Right lobe of liver (tissue), 6 donors: Measurements from ENCODE around the gene TMEM154. TPM values are rescaled to one million over a fixed set of nuclear protein-coding genes. Genes with fewer than 3 reads are reported as not detected.

ENCODE experiments used
- ATAC-seq, 4 donors: fragments of 200-7000 bp; cut with Tn5 transposase; one replicate each; pipeline ENCODE4 v1.9.1; 2020; ENCODE audit warnings: mild to moderate bottlenecking in 4 of 4, moderate library complexity in 4 of 4
- DNase-seq, 3 donors: peaks; one replicate each; pipeline ENCODE4 v3.0.0-alpha.2; 2020
- H3K27ac ChIP-seq, 3 donors: fragments of 200-600 bp; one replicate each; pipeline ENCODE4 v1.8.0; 2022
- H3K27me3 ChIP-seq, 2 donors: fragments of 200-600 bp; one replicate each; pipeline ENCODE4 v1.8.0; 2022
- H3K36me3 ChIP-seq, 4 donors: fragments of 200-600 bp; sonication (generic) in 1 of 4; one replicate each; pipeline versions ENCODE4 v1.5.1 to v1.8.0; 2017 to 2022; ENCODE audit warnings: control low read depth in 1 of 4
- H3K4me1 ChIP-seq, 4 donors: fragments of 200-600 bp; sonication (generic) in 1 of 4; one replicate each; pipeline versions ENCODE4 v1.5.1 to v1.8.0; 2017 to 2022; ENCODE audit warnings: control low read depth in 1 of 4
- H3K4me3 ChIP-seq, 3 donors: fragments of 200-600 bp; one replicate each; pipeline ENCODE4 v1.8.0; 2022
- H3K9me3 ChIP-seq, 4 donors: fragments of 200-600 bp; sonication (generic) in 1 of 4; one replicate each; pipeline versions ENCODE4 v1.5.1 to v1.8.0; 2017 to 2022; ENCODE audit warnings: control low read depth in 1 of 4
- CTCF ChIP-seq, 4 donors: fragments of 200-600 bp in 3 of 4; fragments of 450-650 bp in 1 of 4; IDR thresholded peaks; one replicate each; pipeline versions ENCODE4 v1.5.1 to v1.8.0; 2016 to 2022; ENCODE audit warnings: antibody characterized with exemption in 4 of 4, mild to moderate bottlenecking in 2 of 4
- POLR2A ChIP-seq: fragments of 450-650 bp; IDR thresholded peaks from one replicate; pipeline ENCODE4 v1.6.1; 2017; ENCODE audit warnings: antibody characterized with exemption, mild to moderate bottlenecking
- WGBS: methylation state at CpG from one replicate; pipeline ENCODE4 v1.1.6; 2018; ENCODE audit warnings: low coverage, low lambda C conversion rate; ENCODE audit not compliant: insufficient coverage; ENCODE audit errors: missing lambda C conversion rate; 5-methylcytosine and 5-hydroxymethylcytosine counted together
- intact Hi-C, 2 donors: fragments of 100-400 bp; cut with DNase I; formaldehyde crosslinking; loops; one replicate each; pipeline versions ENCODE4 v1.11.2 to v1.14.1; 2022
- total RNA-seq, 6 experiments: library from RNA; depleted of rRNA in 2 of 6; stranded (reverse); fragments of >200 nt in 2 of 6; fragmentation: NEBNext Ultra II Directional in 3 of 6; extraction: Animal tissue kit (Norgen Biotek cat#: 25700) in 3 of 6; gene quantifications; one replicate each; pipeline versions ENCODE4 v1.1.0 to v1.2.4, GENCODE V29; 2016 to 2023
- donor health status: DM: no; HTN: yes; CAD: no.
- donor health status: DM: no; HTN: no; CAD: no.
- donor health status: DM: no; HTN: no; CAD: no.
- donor health status: DM: no; HTN: yes; CAD: no.
- donor health status: DM: no; HTN: yes; CAD: no.

The TMEM154 gene
- total RNA-seq, 6 experiments from 2014 or later = 0.64 to 6.7 (median 2.9) TPM

GRCh38 chr4:152661649-152662048, 18.1 kb downstream of the TMEM154 start:
- intact Hi-C loops = no loop called here
- no peaks in the 10 kb centered on the region for H3K36me3 ChIP-seq
- TF ChIP-seq POLR2A (no peak), CTCF (IDR thresholded peaks at IDR 0.05) (no peak)
- no peak for DNase-seq
- no peak for ATAC-seq
- H3K4me3 ChIP-seq = no peak overlapping the region
- WGBS = 83% methylated on average over 2 of the region's 2 CpGs
- H3K4me1 ChIP-seq = no peaks in the 10 kb centered on the region
- H3K9me3 ChIP-seq = no peaks in the 10 kb centered on the region
- no peak overlapping the region for H3K27ac ChIP-seq
- H3K27me3 ChIP-seq = no peaks in the 10 kb centered on the region

GRCh38 chr4:152660526-152660925, 19.3 kb downstream of the TMEM154 start:
- intact Hi-C loops = no loop called here
- TF ChIP-seq POLR2A = no peak
- no peak for TF ChIP-seq CTCF (IDR thresholded peaks at IDR 0.05)
- 72% methylated on average over 4 of the region's 5 CpGs for WGBS
- no peaks in the 10 kb centered on the region for H3K27me3 ChIP-seq
- DNase-seq = no peak
- no peak overlapping the region for H3K4me3 ChIP-seq
- no peaks in the 10 kb centered on the region for H3K36me3 ChIP-seq
- no peak overlapping the region for H3K27ac ChIP-seq
- no peaks in the 10 kb centered on the region for H3K4me1 ChIP-seq
- no peaks in the 10 kb centered on the region for H3K9me3 ChIP-seq
- no peak for ATAC-seq

GRCh38 chr4:152659806-152660205, 20.0 kb downstream of the TMEM154 start:
- no peaks in the 10 kb centered on the region for H3K27me3 ChIP-seq
- DNase-seq (no peak), ATAC-seq (no peak)
- intact Hi-C loops = no loop called here
- WGBS = 70% methylated on average over 4 of the region's 4 CpGs
- no peaks in the 10 kb centered on the region for H3K9me3 ChIP-seq
- no peak overlapping the region for H3K27ac ChIP-seq
- TF ChIP-seq POLR2A (no peak), CTCF (IDR thresholded peaks at IDR 0.05) (no peak)
- no peaks in the 10 kb centered on the region for H3K36me3 ChIP-seq
- H3K4me1 ChIP-seq = no peaks in the 10 kb centered on the region
- no peak overlapping the region for H3K4me3 ChIP-seq

GRCh38 chr4:152657657-152658056, 22.1 kb downstream of the TMEM154 start:
- intact Hi-C loops = no loop called here
- 81% methylated on average over 2 of the region's 2 CpGs for WGBS
- Histone ChIP-seq H3K4me1 (peaks cover 0 to 3% (median 0%) of the 10 kb centered on the region in 4 donors), H3K36me3 (no peaks in the 10 kb centered on the region), H3K9me3 (no peaks in the 10 kb centered on the region), H3K27ac (no peak overlapping the region), H3K4me3 (no peak overlapping the region), H3K27me3 (no peaks in the 10 kb centered on the region)
- TF ChIP-seq CTCF (IDR thresholded peaks at IDR 0.05) (no peak), POLR2A (no peak)
- ATAC-seq (no peak), DNase-seq (no peak)
